HG03159 (cell line): ENCODE measurements around the gene AUTS2.

ENCODE experiments used
- ATAC-seq: cut with Tn5 transposase; IDR thresholded peaks from one replicate; pipeline ENCODE4 v1.9.1; 2021; ENCODE audit warnings: mild to moderate bottlenecking, moderate library complexity; ENCODE audit not compliant: unreplicated experiment

AUTS2 gene

DNA sequence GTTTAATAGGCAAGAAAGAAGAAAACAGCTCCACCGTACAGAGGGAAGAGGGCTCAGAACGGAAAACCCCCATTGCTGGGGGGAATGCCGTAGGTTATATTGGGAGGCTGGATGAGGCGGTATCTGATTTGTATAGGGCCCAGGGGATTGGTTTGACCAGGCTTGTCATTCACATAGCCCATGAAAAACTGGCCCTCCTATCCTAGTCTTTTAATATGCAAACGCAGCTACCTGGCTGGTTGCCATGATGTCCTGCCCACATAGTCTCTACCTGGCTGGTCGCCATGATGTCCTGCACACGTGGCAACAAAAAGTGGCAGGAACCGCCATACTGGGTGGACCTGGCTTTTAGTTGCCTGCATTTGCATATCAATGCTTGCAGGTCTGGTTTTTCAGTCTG lies 84.7 kb downstream of the AUTS2 start:
- no peak for ATAC-seq

DNA sequence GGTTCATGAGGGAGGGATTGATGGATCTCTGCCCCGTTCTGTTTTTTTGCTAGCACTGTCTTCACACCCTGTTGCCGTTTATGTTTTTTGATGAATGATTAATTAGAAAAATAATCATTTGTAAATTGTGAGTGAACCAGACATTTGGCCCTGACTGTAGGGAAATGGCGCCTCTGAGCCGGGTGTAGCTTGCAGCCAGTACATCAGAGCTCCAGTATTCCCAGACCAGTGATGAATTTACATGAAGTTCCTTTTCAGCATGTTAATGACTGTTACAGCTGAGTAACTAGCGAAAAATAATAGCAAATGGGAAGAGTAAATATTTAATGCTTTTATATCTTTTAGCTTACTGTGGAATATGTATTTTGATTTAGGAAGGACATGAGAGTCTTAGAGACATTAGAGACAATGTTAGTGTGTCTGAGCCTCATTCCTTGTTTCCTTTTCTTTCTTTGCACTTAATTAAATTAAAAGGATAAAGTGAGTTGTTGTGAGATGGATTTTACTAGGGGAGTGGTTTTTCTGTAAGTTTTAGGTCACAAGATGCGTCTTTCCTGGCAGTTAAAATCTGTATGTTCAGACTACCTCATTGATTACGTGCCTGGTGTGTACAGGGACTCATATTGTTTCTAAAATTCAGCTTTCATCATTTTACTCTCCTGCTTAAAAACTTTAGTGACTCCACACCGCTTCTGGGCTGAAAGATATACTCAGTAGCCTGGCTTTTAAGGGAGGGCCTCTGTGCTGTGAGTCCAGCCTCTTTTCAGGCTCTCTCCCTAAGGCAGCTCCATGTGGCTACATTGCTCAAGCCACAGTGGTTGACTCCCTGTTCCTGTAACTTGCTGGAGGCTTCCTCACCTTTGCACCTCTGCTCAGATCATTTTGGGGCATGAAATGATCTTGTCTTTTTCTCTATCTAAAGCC lies 86.4 kb downstream of the AUTS2 start:
- no peak for ATAC-seq

DNA sequence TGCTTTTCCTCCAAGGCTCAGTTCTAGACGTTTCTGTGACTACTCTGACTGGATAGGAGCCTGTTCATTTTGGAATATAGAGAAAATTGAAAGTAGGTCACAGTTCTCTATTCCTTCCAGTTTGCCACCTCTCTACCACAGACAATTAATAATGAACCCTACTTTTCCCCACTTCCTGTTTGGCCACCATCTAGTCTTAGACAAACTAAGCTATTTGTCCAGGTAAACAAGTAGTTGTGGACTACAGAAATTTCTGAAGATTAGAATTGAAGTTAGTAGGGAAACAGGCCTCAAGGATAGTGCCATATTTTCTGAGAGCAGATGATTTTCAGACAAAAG lies 87.0 kb downstream of the AUTS2 start:
- no peak for ATAC-seq

DNA sequence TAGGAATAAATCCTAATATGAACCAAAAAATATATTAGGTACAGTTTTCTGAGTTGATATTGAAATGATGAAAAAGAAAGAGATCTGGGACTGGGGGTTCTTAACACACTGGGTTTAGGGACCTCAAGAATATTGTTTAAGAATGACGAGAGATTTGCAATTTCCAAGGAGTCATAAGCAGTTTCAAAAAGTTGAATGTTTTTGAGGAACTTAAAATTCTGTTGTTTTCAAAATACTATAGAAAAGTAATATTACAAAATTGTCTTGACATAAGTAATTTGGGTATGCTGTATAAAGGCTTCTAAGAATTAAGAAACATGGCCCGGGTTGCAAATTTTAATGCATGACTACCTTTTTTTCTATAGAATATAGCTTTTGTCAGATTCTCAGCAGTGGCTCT lies 88.1 kb downstream of the AUTS2 start:
- ATAC-seq: no peak

DNA sequence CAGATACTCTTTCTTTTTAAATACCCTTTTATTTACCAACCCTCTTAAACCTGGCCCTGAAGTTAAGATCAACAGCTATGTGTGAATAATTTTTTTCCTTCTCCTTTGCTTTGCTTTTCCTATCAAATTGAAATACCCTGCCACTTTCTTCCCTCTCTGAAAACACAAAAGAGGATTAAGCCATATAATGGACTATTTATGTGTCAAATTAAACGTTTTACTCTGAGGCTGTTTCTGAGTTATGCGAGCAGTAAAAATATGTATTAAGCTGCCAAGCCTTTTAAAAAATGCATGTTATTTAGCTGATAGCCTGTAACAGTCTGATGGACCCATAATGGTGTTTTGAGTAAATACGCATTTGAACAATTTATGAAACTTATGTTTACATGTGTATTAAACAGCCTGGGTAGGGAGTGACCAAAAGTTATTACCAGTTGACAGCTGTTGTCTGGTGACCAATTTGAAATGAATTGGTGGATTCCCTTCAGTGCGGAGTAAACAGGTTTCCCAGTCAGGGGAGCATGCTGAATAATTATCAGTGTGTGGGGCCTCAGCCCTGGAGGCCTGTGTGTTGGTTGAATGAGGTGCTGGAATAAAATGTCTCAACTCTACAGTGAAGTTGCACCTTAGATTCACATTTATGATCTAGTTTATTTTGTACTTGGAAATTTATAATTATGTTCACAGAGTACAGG lies 89.6 kb downstream of the AUTS2 start:
- ATAC-seq: no peak

- no peak for ATAC-seq
These were observed 92.1 kb downstream of the AUTS2 start for GRCh38 chr7:69690329-69690728.

DNA sequence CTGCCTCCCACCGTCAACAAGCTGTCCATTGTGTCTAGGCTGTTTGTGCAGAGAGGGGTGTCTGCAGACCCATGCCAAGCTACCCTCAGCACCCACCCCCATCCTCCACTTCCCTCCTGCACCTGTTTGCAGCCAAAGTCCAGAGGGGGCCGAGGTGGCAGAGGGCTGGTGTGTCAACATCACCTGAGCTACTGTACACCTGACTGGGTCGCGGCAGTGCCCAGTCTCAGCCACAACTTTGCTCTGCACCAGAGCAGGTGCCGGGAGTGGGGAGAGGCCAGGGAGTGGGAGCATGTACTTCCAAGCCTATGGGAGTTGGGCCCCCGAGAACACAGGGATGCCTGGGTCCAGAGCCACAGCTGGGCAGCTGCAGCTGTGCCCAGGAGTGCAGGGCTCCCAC lies 93.1 kb downstream of the AUTS2 start:
- no peak for ATAC-seq

DNA sequence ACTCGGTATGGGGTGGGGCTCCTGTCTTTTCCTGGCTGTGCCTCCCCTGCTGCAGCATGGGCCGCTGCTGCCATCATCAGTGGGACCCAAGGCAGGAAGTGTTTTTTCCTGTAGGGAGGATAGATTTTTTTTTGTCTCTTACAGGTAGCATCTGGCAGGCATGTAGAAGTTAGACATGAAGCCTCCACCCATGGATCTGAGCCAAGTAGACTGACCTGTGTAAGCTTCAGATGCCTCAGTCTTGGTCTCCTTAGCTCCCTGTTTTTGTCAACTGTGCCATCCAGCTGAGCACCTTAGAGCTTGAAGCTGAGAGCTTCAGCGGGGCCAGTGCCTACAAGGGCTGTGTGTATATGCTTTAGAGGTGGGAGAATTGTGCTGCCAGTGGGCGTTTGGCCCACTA lies 93.5 kb downstream of the AUTS2 start:
- no peak for ATAC-seq

- no peak for ATAC-seq
These were observed 94.3 kb downstream of the AUTS2 start for GRCh38 chr7:69692611-69693010.

GRCh38 chr7:69693042-69693441 lies 94.8 kb downstream of the AUTS2 start:
- no peak for ATAC-seq

- peak; percentile 76 for ATAC-seq
These were observed 97.8 kb downstream of the AUTS2 start for GRCh38 chr7:69696054-69696591.

DNA sequence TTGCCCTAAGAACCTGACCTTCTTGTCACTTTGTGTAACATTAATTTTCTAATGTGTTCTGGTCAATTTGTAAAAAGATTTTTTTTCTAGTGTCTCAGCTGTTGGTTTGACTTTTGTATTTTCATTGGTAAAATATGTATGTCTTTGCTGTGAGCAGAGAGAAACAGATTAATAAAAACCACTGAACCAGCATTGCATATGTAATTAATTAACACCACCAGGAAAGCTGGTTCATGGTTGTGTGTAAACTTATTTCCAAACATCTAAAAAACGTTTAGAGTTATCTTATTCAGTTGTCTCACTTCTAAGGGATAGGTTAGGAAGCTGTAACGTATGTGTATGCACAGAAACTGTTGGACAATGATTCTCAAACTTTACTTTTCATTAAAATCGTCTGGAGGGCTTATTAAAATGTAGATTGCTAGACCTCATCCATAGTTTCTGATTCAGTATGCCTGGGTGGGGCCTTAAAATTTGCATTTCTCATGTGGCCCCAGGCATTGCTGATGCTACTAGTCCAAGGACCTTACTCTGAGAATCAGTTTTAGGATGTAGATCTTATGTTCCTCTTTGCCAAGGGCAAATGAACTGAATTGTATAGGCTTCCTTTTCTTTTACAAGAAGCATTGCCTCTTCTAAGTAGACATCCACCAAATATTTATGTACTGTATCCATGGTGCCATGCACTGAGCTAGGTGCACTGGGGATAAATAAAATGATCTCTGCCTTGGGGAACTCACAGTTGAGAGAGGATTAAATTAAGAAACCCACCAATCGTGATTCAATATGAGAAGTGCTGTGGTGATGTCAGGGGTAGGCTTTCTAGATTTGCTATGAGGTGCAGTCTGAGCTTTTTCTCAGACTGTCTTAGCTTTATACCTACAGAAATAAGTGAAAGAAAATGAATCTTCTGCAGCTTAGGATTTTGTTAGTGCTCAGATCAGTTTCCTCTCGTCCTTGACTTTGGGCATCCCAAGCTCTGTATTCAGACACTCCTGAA lies 98.7 kb downstream of the AUTS2 start:
- ATAC-seq: no peak

GRCh38 chr7:69698109-69698825 lies 100.0 kb downstream of the AUTS2 start:
- ATAC-seq: no peak

- ATAC-seq: no peak
These were observed 101.7 kb downstream of the AUTS2 start for GRCh38 chr7:69699931-69700330.

GRCh38 chr7:69700331-69700730 lies 102.1 kb downstream of the AUTS2 start:
- ATAC-seq: no peak

DNA sequence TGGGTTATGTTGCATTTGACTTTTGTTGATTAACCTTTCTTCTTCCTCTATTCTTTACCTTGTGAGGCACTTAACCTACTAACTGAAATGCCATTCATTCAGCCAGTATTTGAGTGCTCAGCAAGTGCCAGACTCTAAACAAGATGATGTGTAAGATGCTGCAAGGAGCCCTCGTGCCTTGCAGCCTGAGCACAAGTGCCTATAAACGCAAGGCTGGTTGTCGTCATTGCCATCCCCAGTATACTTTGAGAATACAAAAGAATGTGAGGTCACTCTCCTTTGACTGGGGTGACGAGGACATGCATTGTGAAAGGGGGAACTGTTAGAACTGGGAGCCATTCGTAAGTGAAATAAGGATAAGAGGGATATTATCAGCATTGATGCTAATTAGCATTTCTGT lies 103.0 kb downstream of the AUTS2 start:
- ATAC-seq: no peak

GRCh38 chr7:69702357-69702756 lies 104.1 kb downstream of the AUTS2 start:
- ATAC-seq: no peak

GRCh38 chr7:69703099-69703498 lies 104.8 kb downstream of the AUTS2 start:
- ATAC-seq: no peak

DNA sequence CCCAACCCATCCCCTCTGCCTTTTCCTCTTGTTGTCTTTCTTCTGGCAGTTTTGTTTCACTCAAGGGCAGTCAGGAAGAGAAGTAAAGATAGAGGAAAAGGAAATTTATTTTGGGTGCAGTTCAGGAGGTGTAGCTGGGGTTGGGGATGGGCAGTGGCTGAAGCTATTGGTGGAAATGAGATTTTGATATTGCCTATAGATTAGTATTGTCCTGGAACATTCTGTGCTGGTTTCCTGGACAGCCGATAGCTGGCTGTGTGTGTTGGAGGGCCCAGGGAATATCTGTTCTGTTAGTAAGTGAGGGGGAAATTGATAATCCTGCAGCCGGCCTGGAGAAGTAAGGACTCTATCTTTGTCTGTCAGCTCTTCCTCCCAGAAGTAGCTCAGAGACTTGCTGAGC lies 107.8 kb downstream of the AUTS2 start:
- no peak for ATAC-seq

- no peak for ATAC-seq
These were observed 110.6 kb downstream of the AUTS2 start for GRCh38 chr7:69708857-69709256.
